OCI-M1 (cell line): ENCODE data around the gene NCBP1.

ENCODE experiments used
- DNase-seq: peaks from one replicate; lab custom pipeline; 2025; lab: John Stamatoyannopoulos, UW

NCBP1 gene

GRCh38 chr9:97717866-97718265 is 84.2 kb downstream of the NCBP1 start:
- no peak for DNase-seq

- DNase-seq, result no peak
Measured at GRCh38 chr9:97721396-97721795, 87.8 kb downstream of the NCBP1 start.

GRCh38 chr9:97722331-97722730 is 88.7 kb downstream of the NCBP1 start:
- DNase-seq, result no peak
